ENCODE measurements around the gene HLF.
A peak's percentile ranks its signal among the peaks of the same experiment; 100 is the strongest.

Gene HLF

GRCh38 chr17:55275894-55276804 is 11.4 kb downstream of the HLF start:
- no peak for DNase-seq

- no peak for DNase-seq
These were observed 13.6 kb downstream of the HLF start for GRCh38 chr17:55278173-55278961.

GRCh38 chr17:55279203-55279602 is 14.4 kb downstream of the HLF start:
- no peak for DNase-seq

- no peak for DNase-seq
These were observed 15.0 kb downstream of the HLF start for GRCh38 chr17:55279788-55280187.

GRCh38 chr17:55280212-55280611 is 15.5 kb downstream of the HLF start:
- DNase-seq, result no peak

- DNase-seq, result no peak
These were observed 17.1 kb downstream of the HLF start for GRCh38 chr17:55281649-55282378.

- DNase-seq, result no peak
These were observed 17.6 kb downstream of the HLF start for GRCh38 chr17:55282379-55282702.

- DNase-seq, result no peak
These were observed 18.0 kb downstream of the HLF start for GRCh38 chr17:55282741-55283140.

- DNase-seq, result no peak
These were observed 18.7 kb downstream of the HLF start for GRCh38 chr17:55283256-55283965.

GRCh38 chr17:55284001-55284884 is 19.5 kb downstream of the HLF start:
- peak; percentile 52 for DNase-seq

- DNase-seq, result no peak
These were observed 20.2 kb downstream of the HLF start for GRCh38 chr17:55284944-55285339.

- DNase-seq, result peak; percentile 87
These were observed 20.9 kb downstream of the HLF start for GRCh38 chr17:55285340-55286301.

- no peak for DNase-seq
These were observed 22.2 kb downstream of the HLF start for GRCh38 chr17:55286681-55287589.

- no peak for DNase-seq
These were observed 23.8 kb downstream of the HLF start for GRCh38 chr17:55288356-55289105.

GRCh38 chr17:55289106-55289446 is 24.3 kb downstream of the HLF start:
- DNase-seq, result no peak

- no peak for DNase-seq
These were observed 25.2 kb downstream of the HLF start for GRCh38 chr17:55289978-55290377.

- DNase-seq, result no peak
These were observed 25.8 kb downstream of the HLF start for GRCh38 chr17:55290492-55291113.

- DNase-seq, result no peak
These were observed 26.4 kb downstream of the HLF start for GRCh38 chr17:55291114-55291507.
